HTERT RPE-1 (cell line): Measurements from ENCODE around the gene H2AZ1.
"Not testable (repeated sequence)": the region's sequence is repeated elsewhere in the genome, so short reads cannot be mapped to it uniquely, and the experiment has no call there.

ENCODE experiments used
- in situ Hi-C: fragments of 300-500 bp; cut with MboI; formaldehyde crosslinking; loops from 4 replicates; pipeline ENCODE4 v1.14.3; 2020; ENCODE audit warnings: low sequenced_read_pairs

Gene H2AZ1

GRCh38 chr4:99949999-99950912 lies at the start of gene H2AZ1:
Gene H2AZ1 (minus strand): TSS chr4:99950275. CDS start chr4:99950170, 105 bp downstream.
- in situ Hi-C loops, result no loop called here

DNA sequence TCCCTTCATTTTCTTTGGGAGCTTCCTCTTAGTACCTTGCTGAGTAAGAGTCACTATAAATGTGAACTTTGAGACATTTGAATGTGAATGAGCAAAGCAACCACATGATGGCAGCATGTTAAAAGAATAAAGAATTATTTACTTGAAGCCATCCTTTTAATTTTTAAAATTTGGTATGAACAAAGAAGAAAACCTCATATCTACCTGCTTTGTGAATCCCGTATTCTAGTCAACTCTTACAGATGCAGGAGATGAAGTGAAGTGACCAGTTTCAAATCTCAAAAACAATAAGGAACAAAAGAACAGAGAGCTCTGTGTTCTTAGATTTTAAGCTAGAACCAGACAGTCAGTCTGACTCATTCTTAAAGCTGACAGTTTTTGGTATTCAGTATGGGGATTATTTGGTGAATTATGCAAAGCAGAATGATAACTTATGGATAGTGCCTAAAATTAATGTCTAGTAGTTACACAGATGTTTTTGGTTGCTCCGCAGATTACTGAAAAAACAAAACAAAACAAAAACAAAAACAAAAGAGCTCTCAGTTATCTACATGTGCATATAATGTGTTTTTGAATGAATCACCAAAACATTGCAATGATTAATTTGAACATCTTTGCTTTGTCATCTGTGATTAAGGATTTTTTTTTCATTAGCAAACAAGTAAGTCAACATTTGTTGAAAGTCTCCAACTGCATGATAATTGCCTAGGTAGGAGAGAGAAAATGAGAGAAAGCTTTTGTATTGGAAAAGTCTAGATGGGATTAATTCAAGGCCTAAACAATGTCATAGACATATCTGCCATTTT lies 48.2 kb upstream of the H2AZ1 start:
- in situ Hi-C loops, result no loop called here

- in situ Hi-C loops, result no loop called here
Measured at GRCh38 chr4:99991741-99992140, 41.7 kb upstream of the H2AZ1 start.

DNA sequence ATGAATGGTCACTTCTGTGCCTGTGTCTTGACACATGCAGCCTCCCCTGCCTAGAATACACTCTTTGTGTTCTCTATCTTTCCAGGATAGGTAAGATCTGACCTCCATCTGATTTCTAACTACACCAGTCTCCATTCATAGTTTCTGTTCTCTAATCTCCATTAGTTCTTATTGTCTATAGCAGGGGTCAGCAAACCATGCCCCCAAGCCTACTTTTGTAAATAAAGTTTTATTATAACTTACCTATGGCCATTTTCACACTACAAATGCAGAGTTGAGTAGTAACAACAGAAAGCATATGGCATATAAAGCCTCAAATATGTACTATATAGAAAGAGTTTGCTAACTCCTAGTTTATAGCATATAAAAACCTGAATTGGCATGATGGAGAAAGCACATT lies 37.6 kb upstream of the H2AZ1 start:
- in situ Hi-C loops, result no loop called here

- in situ Hi-C loops, result no loop called here
Measured at GRCh38 chr4:99986792-99987191, 36.7 kb upstream of the H2AZ1 start.

DNA sequence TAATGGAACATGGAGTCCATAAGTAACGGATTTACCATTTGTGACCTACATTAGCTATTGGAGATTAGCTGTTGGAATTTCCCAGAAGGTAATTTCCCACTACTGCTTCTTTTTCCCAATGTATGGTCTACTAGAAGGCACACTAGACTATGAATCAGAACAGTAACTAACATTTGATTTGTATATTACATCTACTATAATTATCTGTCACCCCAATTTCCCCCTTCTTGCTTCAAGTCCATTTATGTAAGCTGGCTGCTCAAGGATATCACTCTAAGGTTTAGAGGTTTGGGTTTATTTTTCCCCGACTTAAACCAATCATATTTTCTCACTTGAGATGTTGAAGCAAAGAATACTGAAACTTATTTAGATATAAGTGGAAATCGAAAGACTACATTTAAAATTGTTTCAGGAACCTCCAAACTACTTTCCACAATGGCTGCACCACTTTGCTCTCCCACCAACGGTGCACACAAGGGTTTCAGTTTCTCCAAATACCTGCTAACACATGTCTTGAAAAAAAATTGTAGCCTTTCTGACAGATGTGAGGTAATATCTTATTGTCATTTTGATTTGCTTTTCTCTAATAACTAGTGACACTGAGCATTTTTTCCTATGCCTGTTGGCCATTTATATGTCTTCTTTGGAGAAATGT lies 33.3 kb upstream of the H2AZ1 start:
- in situ Hi-C loops, result no loop called here

- in situ Hi-C loops, result no loop called here
Measured at GRCh38 chr4:99979872-99980271, 29.8 kb upstream of the H2AZ1 start.

DNA sequence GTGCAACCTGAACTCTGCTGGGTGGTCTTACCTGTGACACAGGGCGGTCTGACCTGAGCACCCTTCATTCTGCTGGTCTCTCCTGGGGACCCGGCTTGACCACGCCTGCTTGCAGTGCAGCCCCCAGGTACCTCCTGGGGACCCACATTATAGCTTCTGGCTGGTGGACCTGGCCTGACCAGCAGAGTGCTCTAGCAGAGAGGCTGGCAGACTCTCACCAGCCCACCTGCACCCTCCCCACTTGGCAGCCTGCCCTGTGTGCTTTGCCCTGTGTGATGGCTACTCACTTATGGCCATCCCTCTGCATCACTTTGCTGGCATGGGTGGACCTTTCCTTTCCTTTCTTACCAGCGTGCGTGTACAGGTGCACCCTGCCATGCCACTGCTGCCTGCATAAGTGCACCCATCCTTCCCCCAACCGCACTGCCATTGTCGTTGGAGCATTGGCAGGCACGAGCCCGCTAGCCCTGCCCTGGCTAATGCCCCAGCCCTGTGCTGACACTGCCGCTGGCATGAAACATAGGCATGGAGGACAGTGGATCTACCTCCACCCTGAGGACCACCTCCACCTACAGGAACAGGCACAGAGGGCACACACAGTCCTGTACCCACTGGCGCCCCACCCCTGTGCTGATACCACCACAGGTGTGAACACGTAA lies 21.5 kb upstream of the H2AZ1 start:
- in situ Hi-C loops, result no loop called here

GRCh38 chr4:99968330-99968729 lies 18.3 kb upstream of the H2AZ1 start:
- in situ Hi-C loops, result no loop called here

DNA sequence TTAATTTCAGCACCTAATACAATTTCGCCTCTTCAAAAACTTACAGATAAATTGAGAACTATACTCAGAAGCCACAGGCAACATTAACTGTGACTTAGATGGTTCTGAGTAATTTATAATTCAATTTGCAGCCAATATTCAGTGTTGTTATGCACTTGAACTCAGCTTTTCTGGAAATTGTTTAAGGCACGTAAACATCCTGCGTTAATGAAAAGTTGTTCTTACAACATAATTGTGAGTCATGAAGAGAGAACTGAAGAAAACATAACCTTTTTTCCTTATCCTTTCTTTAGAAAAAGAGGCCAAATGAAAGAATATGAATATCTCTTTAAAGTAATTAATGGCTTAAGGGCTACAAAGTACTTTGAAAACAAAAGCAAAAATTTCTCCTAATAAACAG lies 16.6 kb upstream of the H2AZ1 start:
- in situ Hi-C loops, result no loop called here

GRCh38 chr4:99965674-99966350 lies 15.7 kb upstream of the H2AZ1 start:
- in situ Hi-C loops, result no loop called here

- in situ Hi-C loops, result no loop called here
Measured at GRCh38 chr4:99965173-99965572, 15.1 kb upstream of the H2AZ1 start.

DNA sequence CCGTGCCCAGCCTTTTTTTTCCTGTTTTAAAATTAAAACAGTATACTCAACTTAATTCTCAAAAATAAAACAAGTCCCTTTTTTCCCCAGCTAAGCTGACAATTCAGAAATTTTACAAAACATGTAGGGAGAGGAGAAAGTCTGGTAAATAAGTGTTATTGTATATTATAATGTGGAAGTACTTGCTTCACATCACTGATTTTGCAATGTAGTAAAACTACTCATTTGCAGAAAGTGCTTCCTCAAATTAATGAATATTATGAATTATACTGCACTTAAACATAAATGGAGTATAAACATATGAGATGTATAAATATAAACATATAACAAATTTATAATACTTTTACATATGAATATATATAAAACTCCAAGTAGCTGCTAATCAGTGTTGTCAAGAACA lies 11.6 kb upstream of the H2AZ1 start:
- in situ Hi-C loops, result no loop called here

- in situ Hi-C loops, result no loop called here
Measured at GRCh38 chr4:99960648-99961047, 10.6 kb upstream of the H2AZ1 start.

DNA sequence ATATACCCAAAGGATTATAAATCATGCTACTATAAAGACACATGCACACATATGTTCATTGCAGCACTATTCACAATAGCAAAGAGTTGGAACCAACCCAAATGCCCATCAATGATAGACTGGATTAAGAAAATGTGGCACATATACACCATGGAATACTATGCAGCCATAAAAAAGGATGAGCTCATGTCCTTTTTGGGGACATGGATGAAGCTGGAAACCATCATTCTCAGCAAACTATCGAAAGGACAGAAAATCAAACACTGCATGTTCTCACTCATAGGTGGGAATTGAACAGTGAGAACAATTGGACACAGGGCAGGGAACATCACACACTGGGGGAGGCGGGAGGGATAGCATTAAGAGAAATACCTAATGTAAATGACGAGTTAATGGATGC lies 8.1 kb upstream of the H2AZ1 start:
- in situ Hi-C loops, result not testable (repeated sequence)

- in situ Hi-C loops, result no loop called here
Measured at GRCh38 chr4:99950913-99951254, 809 bp upstream of the H2AZ1 start.

- in situ Hi-C loops, result no loop called here
Measured at GRCh38 chr4:99949034-99949998, 759 bp downstream of the H2AZ1 start.

DNA sequence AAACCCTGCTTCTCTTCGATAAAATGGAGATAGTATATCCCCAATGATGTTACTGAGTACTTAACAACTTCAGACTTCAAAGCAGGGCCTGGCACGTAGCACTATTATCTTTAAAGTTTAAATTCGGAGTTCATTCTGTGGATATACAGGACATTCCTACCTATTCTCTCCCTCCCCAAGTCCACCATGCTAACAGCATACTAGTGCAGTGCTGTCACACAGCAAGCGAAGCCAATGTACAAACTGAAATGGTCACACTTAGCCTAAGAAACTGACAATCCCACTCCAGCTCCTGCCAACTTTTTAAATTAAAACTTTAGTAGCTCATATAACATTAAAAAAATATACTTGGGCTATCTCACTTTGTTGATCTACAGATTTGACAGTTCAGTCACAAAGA lies 2.5 kb downstream of the H2AZ1 start:
- in situ Hi-C loops, result no loop called here

GRCh38 chr4:99947190-99947578 lies 2.9 kb downstream of the H2AZ1 start:
- in situ Hi-C loops, result no loop called here
